M059J (cell line): ENCODE results near the gene GPER1. TPM values are rescaled to one million over a fixed set of nuclear protein-coding genes. Genes with fewer than 3 reads are reported as not detected.
"Not testable (repeated sequence)": the region's sequence is repeated elsewhere in the genome, so short reads cannot be mapped to it uniquely, and the experiment has no call there.

Source experiments
- DNase-seq: peaks from one replicate; pipeline ENCODE4 v3.0.0-alpha.2; 2012; ENCODE audit warnings: low read depth
- total RNA-seq: library from RNA; depleted of rRNA; stranded (reverse); fragments of >200 nt; shearing (Covaris generic); gene quantifications from 2 replicates; pipeline ENCODE4 v1.2.3, GENCODE V29; 2014

GPER1 gene
- total RNA-seq, 1 experiment from 2014 or later = 0.22 TPM

GRCh38 chr7:1101563-1102431, 13.9 kb downstream of the GPER1 start:
- DNase-seq = no peak

- no peak for DNase-seq
Measured at GRCh38 chr7:1103009-1103788, 15.3 kb downstream of the GPER1 start.

GRCh38 chr7:1103789-1104515, 16.0 kb downstream of the GPER1 start:
- DNase-seq = no peak

- no peak for DNase-seq
Measured at GRCh38 chr7:1104516-1105179, 16.7 kb downstream of the GPER1 start.

GRCh38 chr7:1105189-1105588, 17.3 kb downstream of the GPER1 start:
- DNase-seq = no peak

- DNase-seq = no peak
Measured at GRCh38 chr7:1106063-1106792, 18.3 kb downstream of the GPER1 start.

- no peak for DNase-seq
Measured at GRCh38 chr7:1106793-1107421, 19.0 kb downstream of the GPER1 start.

- no peak for DNase-seq
Measured at GRCh38 chr7:1108264-1108920, 20.5 kb downstream of the GPER1 start.

- no peak for DNase-seq
Measured at GRCh38 chr7:1109581-1110310, 21.8 kb downstream of the GPER1 start.

GRCh38 chr7:1110358-1110757, 22.4 kb downstream of the GPER1 start:
- DNase-seq = no peak

- DNase-seq = no peak
Measured at GRCh38 chr7:1111156-1111555, 23.2 kb downstream of the GPER1 start.

- no peak for DNase-seq
Measured at GRCh38 chr7:1112109-1112508, 24.2 kb downstream of the GPER1 start.

- DNase-seq = no peak
Measured at GRCh38 chr7:1112625-1113547, 25.0 kb downstream of the GPER1 start.

- DNase-seq = no peak
Measured at GRCh38 chr7:1113548-1113885, 25.6 kb downstream of the GPER1 start.

GRCh38 chr7:1114088-1114487, 26.2 kb downstream of the GPER1 start:
- no peak for DNase-seq

- no peak for DNase-seq
Measured at GRCh38 chr7:1114505-1114904, 26.6 kb downstream of the GPER1 start.

GRCh38 chr7:1115171-1116045, 27.5 kb downstream of the GPER1 start:
- DNase-seq = not testable (repeated sequence)
